Astrocyte of the spinal cord (primary cell): ENCODE results near the gene RARRES1.

Experiments used
- DNase-seq: peaks from one replicate; pipeline ENCODE4 v3.0.0; 2011; ENCODE audit warnings: low read depth, low spot score
- H3K4me3 ChIP-seq: 2 replicates; pipeline ENCODE4 v1.5.1; 2011; ENCODE audit warnings: low read depth, mild to moderate bottlenecking, low read length, moderate library complexity
- CTCF ChIP-seq: IDR thresholded peaks from 2 replicates; pipeline ENCODE4 v1.5.1; 2012; ENCODE audit warnings: low read depth, mild to moderate bottlenecking, low read length, inconsistent platforms
- in situ Hi-C: cut with HindIII; loops from 2 replicates; pipeline ENCODE4 v1.10.0; 2017; ENCODE audit warnings: low sequenced_read_pairs

RARRES1 gene

GRCh38 chr3:158683230-158683962 lies 48.9 kb downstream of the RARRES1 start:
- TF ChIP-seq CTCF, result no peak
- in situ Hi-C loops, result no loop called here
- DNase-seq, result peak; percentile 37
- H3K4me3 ChIP-seq, result no peak overlapping the region

- DNase-seq, result no peak
- H3K4me3 ChIP-seq, result no peak overlapping the region
- TF ChIP-seq CTCF, result no peak
- in situ Hi-C loops, result no loop called here
Measured at GRCh38 chr3:158680861-158681260, 51.4 kb downstream of the RARRES1 start.

- in situ Hi-C loops, result no loop called here
- DNase-seq, result peak; percentile 49
Measured at GRCh38 chr3:158679547-158680000, 52.7 kb downstream of the RARRES1 start.

GRCh38 chr3:158678687-158679086 lies 53.6 kb downstream of the RARRES1 start:
- in situ Hi-C loops, result no loop called here
- TF ChIP-seq CTCF, result no peak
- DNase-seq, result no peak
- H3K4me3 ChIP-seq, result no peak overlapping the region

More at GRCh38 chr3:158679547-158680000, 52.7 kb downstream of the RARRES1 start:
- H3K4me3 ChIP-seq, result no peak overlapping the region
- no peak for TF ChIP-seq CTCF

- peak; percentile 88 for TF ChIP-seq CTCF
- in situ Hi-C loops, result no loop called here
- peak within 1 kb of the TSS; percentile 60 for H3K4me3 ChIP-seq
- DNase-seq, result peak; percentile 87
Measured at GRCh38 chr3:158672215-158673176, 59.8 kb downstream of the RARRES1 start, which contains the start of gene LXN. Gene LXN, minus strand, starts transcription at chr3:158672648. Its CDS starts 170 bp downstream, at chr3:158672478.

GRCh38 chr3:158671821-158672214 lies 60.4 kb downstream of the RARRES1 start:
- DNase-seq, result peak; percentile 12
- in situ Hi-C loops, result no loop called here
- H3K4me3 ChIP-seq, result peak overlapping the region; percentile 60
- TF ChIP-seq CTCF, result no peak
